OCI-LY1 (cell line): ENCODE measurements around the gene OCIAD2.
"Not testable (repeated sequence)": the region's sequence is repeated elsewhere in the genome, so short reads cannot be mapped to it uniquely, and the experiment has no call there.

Source experiments
- H2AFZ ChIP-seq: fragments of 200-600 bp; sonication (generic), shearing (Covaris generic); 2 replicates; pipeline ENCODE4 v1.6.0; 2014; ENCODE audit warnings: antibody characterized with exemption, mild to moderate bottlenecking, low read length
- H3F3A ChIP-seq: fragments of 200-600 bp; sonication (generic), shearing (Covaris generic); 2 replicates; pipeline ENCODE4 v1.6.0; 2014; ENCODE audit warnings: mild to moderate bottlenecking, antibody characterized with exemption, low read length, moderate library complexity; ENCODE audit not compliant: insufficient read depth
- H3K27ac ChIP-seq: fragments of 200-600 bp; sonication (generic); 2 replicates; pipeline ENCODE4 v1.5.1; 2014; ENCODE audit warnings: low read length, mixed run types, mild to moderate bottlenecking, low read depth; ENCODE audit not compliant: poor library complexity, severe bottlenecking
- H3K27me3 ChIP-seq: fragments of 200-600 bp; sonication (generic); 2 replicates; pipeline ENCODE4 v1.6.0; 2014; ENCODE audit warnings: antibody characterized with exemption, mild to moderate bottlenecking, low read length, moderate library complexity; ENCODE audit not compliant: insufficient read depth
- H3K36me3 ChIP-seq: fragments of 200-600 bp; sonication (generic); 2 replicates; pipeline ENCODE4 v1.6.1; 2014; ENCODE audit warnings: mild to moderate bottlenecking, antibody characterized with exemption, low read length, moderate library complexity, mixed read lengths; ENCODE audit not compliant: insufficient read depth
- H3K4me1 ChIP-seq: fragments of 200-600 bp; sonication (generic); 2 replicates; pipeline ENCODE4 v1.5.1; 2014; ENCODE audit warnings: mild to moderate bottlenecking, low read length, moderate library complexity; ENCODE audit not compliant: insufficient read depth, severe bottlenecking
- H3K4me2 ChIP-seq: fragments of 200-600 bp; sonication (generic), shearing (Covaris generic); 2 replicates; pipeline ENCODE4 v1.6.1; 2014; ENCODE audit warnings: low read length
- H3K4me3 ChIP-seq: fragments of 200-600 bp; sonication (generic); 2 replicates; pipeline ENCODE4 v1.5.1; 2014; ENCODE audit warnings: low read length, low read depth, mild to moderate bottlenecking, mixed read lengths; ENCODE audit not compliant: poor library complexity, severe bottlenecking
- H3K79me2 ChIP-seq: fragments of 200-600 bp; shearing (Covaris generic); 2 replicates; pipeline ENCODE4 v1.6.1; 2016; ENCODE audit warnings: mixed run types, low read length, mixed read lengths; ENCODE audit not compliant: insufficient read depth
- H3K9ac ChIP-seq: fragments of 200-600 bp; sonication (generic), shearing (Covaris generic); 2 replicates; pipeline ENCODE4 v1.6.1; 2014; ENCODE audit warnings: mild to moderate bottlenecking, low read length, mixed read lengths
- H3K9me2 ChIP-seq: fragments of 200-600 bp; sonication (generic), shearing (Covaris generic); 2 replicates; pipeline ENCODE4 v1.6.1; 2014; ENCODE audit warnings: low read depth, mild to moderate bottlenecking, low read length, mixed read lengths
- H3K9me3 ChIP-seq: fragments of 200-600 bp; shearing (Covaris generic); 2 replicates; pipeline ENCODE4 v1.6.1; 2014; ENCODE audit warnings: low read length, mixed read lengths
- H4K20me1 ChIP-seq: fragments of 200-600 bp; sonication (generic), shearing (Covaris generic); 2 replicates; pipeline ENCODE4 v1.6.0; 2016; ENCODE audit warnings: mild to moderate bottlenecking, low read length; ENCODE audit not compliant: insufficient read depth
- EZH2 ChIP-seq: fragments of 200-600 bp; sonication (generic), shearing (Covaris generic); IDR thresholded peaks from 2 replicates; pipeline ENCODE4 v1.8.0; 2017; ENCODE audit warnings: borderline replicate concordance, mixed run types, mild to moderate bottlenecking, antibody characterized with exemption, low read length, moderate library complexity, mixed read lengths
- TF ChIP-seq, protein P1 (sequence below): fragments of 200-600 bp; sonication (generic), shearing (Covaris generic); IDR thresholded peaks from 2 replicates; pipeline ENCODE4 v1.5.1; 2017; ENCODE audit warnings: mild to moderate bottlenecking, antibody characterized with exemption, low read length, moderate library complexity, mixed read lengths

OCIAD2 gene

DNA sequence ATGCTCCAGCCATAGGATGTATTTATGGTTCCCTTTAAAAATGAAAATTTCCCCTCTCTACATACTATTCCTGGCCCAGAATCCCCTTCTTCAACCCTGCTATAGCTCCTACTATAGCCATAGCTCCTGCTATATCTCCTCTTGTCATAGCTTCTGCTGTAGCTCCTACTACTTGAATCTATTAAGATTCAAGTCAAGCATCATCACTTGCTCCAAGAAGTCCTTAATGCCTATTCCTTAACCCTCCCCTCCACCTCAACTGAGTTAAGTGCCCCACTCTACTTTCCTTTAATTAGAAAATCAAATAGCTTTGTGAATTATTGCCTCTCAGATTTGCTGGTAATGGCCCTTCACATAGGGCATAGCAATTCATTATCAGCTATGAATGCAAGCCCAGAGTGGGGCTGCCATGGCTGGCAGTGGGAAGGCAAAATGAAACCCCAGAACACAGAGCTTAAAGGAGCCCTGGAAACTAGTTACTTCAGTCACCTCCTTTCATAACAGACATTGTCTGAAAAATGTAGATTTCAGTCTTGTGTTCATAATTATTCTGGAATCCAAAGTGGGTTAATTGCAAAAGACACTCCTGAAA, 15.4 kb downstream of the OCIAD2 start:
- H3K9ac ChIP-seq = no peak overlapping the region
- no peak overlapping the region for H3K4me3 ChIP-seq
- TF ChIP-seq EZH2 = no peak
- TF ChIP-seq, protein P1, sequence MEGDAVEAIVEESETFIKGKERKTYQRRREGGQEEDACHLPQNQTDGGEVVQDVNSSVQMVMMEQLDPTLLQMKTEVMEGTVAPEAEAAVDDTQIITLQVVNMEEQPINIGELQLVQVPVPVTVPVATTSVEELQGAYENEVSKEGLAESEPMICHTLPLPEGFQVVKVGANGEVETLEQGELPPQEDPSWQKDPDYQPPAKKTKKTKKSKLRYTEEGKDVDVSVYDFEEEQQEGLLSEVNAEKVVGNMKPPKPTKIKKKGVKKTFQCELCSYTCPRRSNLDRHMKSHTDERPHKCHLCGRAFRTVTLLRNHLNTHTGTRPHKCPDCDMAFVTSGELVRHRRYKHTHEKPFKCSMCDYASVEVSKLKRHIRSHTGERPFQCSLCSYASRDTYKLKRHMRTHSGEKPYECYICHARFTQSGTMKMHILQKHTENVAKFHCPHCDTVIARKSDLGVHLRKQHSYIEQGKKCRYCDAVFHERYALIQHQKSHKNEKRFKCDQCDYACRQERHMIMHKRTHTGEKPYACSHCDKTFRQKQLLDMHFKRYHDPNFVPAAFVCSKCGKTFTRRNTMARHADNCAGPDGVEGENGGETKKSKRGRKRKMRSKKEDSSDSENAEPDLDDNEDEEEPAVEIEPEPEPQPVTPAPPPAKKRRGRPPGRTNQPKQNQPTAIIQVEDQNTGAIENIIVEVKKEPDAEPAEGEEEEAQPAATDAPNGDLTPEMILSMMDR = no peak
- H3K9me3 ChIP-seq = no peaks in the 10 kb centered on the region
- H2AFZ ChIP-seq = no peak overlapping the region
- H3F3A ChIP-seq = no peaks in the 10 kb centered on the region
- no peaks in the 10 kb centered on the region for H4K20me1 ChIP-seq
- no peaks in the 10 kb centered on the region for H3K4me1 ChIP-seq
- H3K9me2 ChIP-seq = no peaks in the 10 kb centered on the region
- H3K36me3 ChIP-seq = peaks cover 54% of the 10 kb centered on the region
- no peaks in the 10 kb centered on the region for H3K79me2 ChIP-seq
- H3K4me2 ChIP-seq = no peak overlapping the region
- no peak overlapping the region for H3K27ac ChIP-seq
- no peaks in the 10 kb centered on the region for H3K27me3 ChIP-seq

DNA sequence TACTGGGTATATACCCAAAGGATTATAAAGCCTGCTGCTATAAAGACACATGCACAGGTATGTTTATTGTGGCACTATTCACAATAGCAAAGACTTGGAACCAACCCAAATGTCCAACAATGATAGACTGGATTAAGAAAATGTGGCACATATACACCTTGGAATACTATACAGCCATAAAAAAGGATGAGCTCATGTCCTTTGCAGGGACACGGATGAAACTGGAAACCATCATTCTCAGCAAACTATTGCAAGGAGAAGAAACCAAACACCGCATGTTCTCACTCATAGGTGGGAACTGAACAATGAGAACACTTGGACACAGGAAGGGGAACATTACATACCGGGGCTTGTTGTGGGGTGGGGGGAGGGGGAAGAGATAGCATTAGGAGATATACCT, 16.8 kb downstream of the OCIAD2 start:
- not testable (repeated sequence) for H3K4me1 ChIP-seq, H3K9ac ChIP-seq, H2AFZ ChIP-seq, H3K27ac ChIP-seq, H3K79me2 ChIP-seq, H3K9me3 ChIP-seq, H4K20me1 ChIP-seq, H3K27me3 ChIP-seq, H3K9me2 ChIP-seq, H3F3A ChIP-seq, H3K4me2 ChIP-seq, H3K4me3 ChIP-seq
- peaks cover 41% of the 10 kb centered on the region for H3K36me3 ChIP-seq

DNA sequence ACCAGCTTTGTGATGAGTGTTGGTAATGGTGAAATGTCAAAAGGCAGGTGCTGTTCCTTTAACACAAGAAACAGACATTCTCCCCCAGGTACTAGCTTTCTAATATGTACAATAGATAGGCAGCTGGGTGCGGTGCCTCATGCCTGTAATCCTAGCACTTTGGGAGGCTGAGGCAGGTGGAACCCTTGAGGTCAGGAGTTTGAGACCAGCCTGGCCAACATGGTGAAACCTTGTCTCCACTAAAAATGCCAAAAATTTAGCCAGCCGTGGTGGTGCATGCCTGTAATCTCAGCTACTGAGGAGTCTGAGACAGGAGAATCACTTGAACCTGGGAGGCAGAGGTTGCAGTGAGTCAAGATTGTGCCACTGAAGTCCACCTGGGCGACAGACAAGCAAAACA, 24.9 kb downstream of the OCIAD2 start:
- not testable (repeated sequence) for H3K4me3 ChIP-seq, H3F3A ChIP-seq, H3K36me3 ChIP-seq, H3K9me3 ChIP-seq, H3K9me2 ChIP-seq, H3K4me1 ChIP-seq, H3K79me2 ChIP-seq, H3K27ac ChIP-seq, H3K4me2 ChIP-seq, H4K20me1 ChIP-seq, H2AFZ ChIP-seq, H3K9ac ChIP-seq, H3K27me3 ChIP-seq

DNA sequence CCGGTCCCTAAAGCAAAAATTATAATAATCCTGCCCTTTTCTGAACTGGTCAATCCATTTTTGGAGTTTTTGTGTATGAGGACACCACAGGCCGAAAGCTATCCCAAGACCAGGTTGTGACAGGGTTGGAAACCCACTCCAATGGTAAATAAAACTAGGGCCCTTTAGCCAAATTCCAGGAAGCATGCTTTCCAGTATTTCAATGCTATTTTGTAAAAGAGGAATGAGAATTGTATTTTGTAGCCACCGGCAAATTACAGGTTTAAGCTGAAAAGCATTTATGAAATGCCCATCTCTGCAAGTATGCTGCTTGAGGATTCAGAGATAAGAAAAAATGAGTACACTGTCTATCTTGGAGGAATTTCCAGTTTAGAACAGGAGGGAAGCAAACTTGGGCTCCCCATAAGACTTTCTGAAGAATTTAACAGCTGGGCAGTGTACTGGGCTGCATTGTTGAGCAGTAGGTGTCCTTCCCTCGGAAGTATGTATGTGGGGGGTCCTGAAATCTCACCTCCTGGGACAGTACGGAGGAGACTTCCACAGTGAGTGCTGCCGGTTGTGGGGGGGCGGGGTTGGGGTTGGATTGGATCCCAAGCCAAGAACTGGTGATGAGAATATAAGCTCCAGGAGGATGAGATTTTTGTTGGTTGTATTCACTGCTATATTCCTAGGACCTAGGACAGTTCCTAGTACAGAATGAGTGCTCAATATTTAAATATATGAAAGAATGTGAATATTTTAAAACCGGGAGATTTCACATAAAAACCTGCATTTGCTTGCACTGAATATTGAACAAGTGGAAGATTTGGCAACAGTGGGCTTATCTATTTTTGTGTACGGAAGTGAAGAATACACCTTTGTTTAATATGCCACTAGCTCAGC, 26.8 kb downstream of the OCIAD2 start:
- Histone ChIP-seq H3K4me3 (no peak overlapping the region), H3K9me3 (no peaks in the 10 kb centered on the region), H3K4me2 (no peak overlapping the region), H3F3A (no peaks in the 10 kb centered on the region), H3K27ac (no peak overlapping the region), H4K20me1 (no peaks in the 10 kb centered on the region), H3K79me2 (no peaks in the 10 kb centered on the region), H3K4me1 (no peaks in the 10 kb centered on the region), H2AFZ (no peak overlapping the region), H3K9ac (no peak overlapping the region), H3K27me3 (no peaks in the 10 kb centered on the region), H3K9me2 (no peaks in the 10 kb centered on the region), H3K36me3 (no peaks in the 10 kb centered on the region)
- TF ChIP-seq EZH2 = no peak
- TF ChIP-seq, protein P1 = no peak
